Measurements from ENCODE around the gene SMG6. TPM values are rescaled to one million over a fixed set of nuclear protein-coding genes. Genes with fewer than 3 reads are reported as not detected.
"Not testable (repeated sequence)": the region's sequence is repeated elsewhere in the genome, so short reads cannot be mapped to it uniquely, and the experiment has no call there.

Gene SMG6
- total and polyA plus RNA-seq, 2 of the 8 experiments (the other 6 are each of a cell fraction or from before 2014, with no cell fraction given), result 18.5 to 25.2 TPM

- TF ChIP-seq CTCF (IDR thresholded peaks at IDR 0.05; ENCODE audit: control extremely low read depth in 1 of 3, insufficient read depth in 1 of 3, low read depth in 1 of 3, low read length in 3 of 3), result no peak
- TF ChIP-seq MAX (IDR thresholded peaks at IDR 0.05), result no peak
- TF ChIP-seq TBP (IDR thresholded peaks at IDR 0.05; ENCODE audit: low read depth, low read length), result no peak
- TF ChIP-seq JUND (IDR thresholded peaks at IDR 0.05; ENCODE audit: low read length), result no peak
These were observed 160.3 kb downstream of the SMG6 start (continued) for GRCh38 chr17:2143332-2143731.

- WGBS, 2 experiments (ENCODE audit: extremely low coverage in 1 of 2, insufficient coverage in 1 of 2, insufficient read length in 1 of 2, insufficient replicate concordance in 2 of 2, low coverage in 1 of 2, low lambda C conversion rate in 2 of 2, missing lambda C conversion rate in 1 of 2), result 98% methylated on average over 7 of the region's 8 CpGs; no CpG with 5 or more reads in 1 of the 2 experiments
- H3K9ac ChIP-seq (replicated peaks in 1 of 4; ENCODE audit: extremely low read depth in 1 of 4, low read depth in 3 of 4, low read length in 3 of 4); H2BK12ac ChIP-seq (ENCODE audit: low read depth, low read length); H4K8ac ChIP-seq (ENCODE audit: extremely low read depth, insufficient read depth, low read length); H3K14ac ChIP-seq (ENCODE audit: insufficient read length); DNase-seq (ENCODE audit: low read depth in 1 of 2, low spot score in 2 of 2); H2BK5ac ChIP-seq (ENCODE audit: low read depth, low read length); H3K79me2 ChIP-seq (ENCODE audit: control insufficient read depth in 1 of 2, insufficient read depth in 2 of 2, low read length in 2 of 2); H2AFZ ChIP-seq (ENCODE audit: low read length); POLR2A ChIA-PET (ENCODE audit: partially characterized antibody); H3K27me3 ChIP-seq (replicated peaks in 1 of 4; ENCODE audit: control insufficient read depth in 3 of 4, extremely low read depth in 1 of 4, insufficient read depth in 3 of 4, low read length in 3 of 4); H2BK120ac ChIP-seq (replicated peaks; ENCODE audit: low read depth, low read length); H3K36me3 ChIP-seq (ENCODE audit: control insufficient read depth in 2 of 4, insufficient read depth in 4 of 4, low read length in 3 of 4); FAIRE-seq; H3K56ac ChIP-seq (replicated peaks; ENCODE audit: insufficient read length, low read depth, low read length); H4K91ac ChIP-seq (replicated peaks; ENCODE audit: insufficient read length, low read length); H4K20me1 ChIP-seq (replicated peaks in 1 of 2; ENCODE audit: control insufficient read depth in 1 of 2, insufficient read depth in 2 of 2, low read length in 2 of 2); H2BK20ac ChIP-seq (ENCODE audit: low read length); H3K23ac ChIP-seq (ENCODE audit: insufficient read length); H3K18ac ChIP-seq (ENCODE audit: extremely low read depth, low read length); H4K5ac ChIP-seq (ENCODE audit: insufficient read length, low read depth, low read length); H2AK5ac ChIP-seq (ENCODE audit: low read depth, low read length); H3K9me3 ChIP-seq (ENCODE audit: insufficient read depth in 2 of 2, low read depth in 1 of 2, low read length in 1 of 2); H3K79me1 ChIP-seq (ENCODE audit: low read depth, low read length); H3K4me3 ChIP-seq (ENCODE audit: extremely low read depth in 1 of 4, insufficient read depth in 2 of 4, low read depth in 3 of 4, low read length in 4 of 4); H3K23me2 ChIP-seq (ENCODE audit: low read depth, low read length); H3K27ac ChIP-seq (ENCODE audit: low read depth, low read length); H2BK15ac ChIP-seq (ENCODE audit: low read length); H3K4ac ChIP-seq (replicated peaks; ENCODE audit: insufficient read length, low read depth, low read length); H3K4me1 ChIP-seq (replicated peaks in 1 of 4; ENCODE audit: control insufficient read depth in 3 of 4, insufficient read depth in 4 of 4, low read length in 3 of 4); H3K4me2 ChIP-seq (ENCODE audit: insufficient read depth in 1 of 2, low read depth in 2 of 2, low read length in 2 of 2): not testable (repeated sequence)
- CTCF ChIA-PET (ENCODE audit: partially characterized antibody), result interaction anchor here (1.0 kb wide), 1 partner anchor 17 kb away, joined by 3 read pairs; no protein-coding TSS in a partner anchor
These were observed 160.9 kb downstream of the SMG6 start for GRCh38 chr17:2142682-2143081.
